Activated T-helper 1 cell treated with anti-CD3 and anti-CD28 coated beads, Interleukin-12 subunit alpha, Interleukin-12 subunit beta, Interleukin-2, Interleukin-4 antibody, amounts not matched to agents 30 ng/mL and 10 ng/mL and 1 ng/mL, durations not matched to agents 14 hours and 24 hours and 36 hours (primary cell): Measurements from ENCODE around the gene INSRR. TPM values are rescaled to one million over a fixed set of nuclear protein-coding genes. Genes with fewer than 3 reads are reported as not detected.

ENCODE experiments used
- DNase-seq: peaks from one replicate; pipeline ENCODE4 v3.0.0; 2021; ENCODE audit warnings: low spot score
- H3K27ac Mint-ChIP-seq: one replicate; pipeline ENCODE4 v1.8.0; 2021; ENCODE audit warnings: mild to moderate bottlenecking, mixed read lengths
- H3K27me3 Mint-ChIP-seq: one replicate; pipeline ENCODE4 v1.8.0; 2022; ENCODE audit warnings: mild to moderate bottlenecking, moderate library complexity, mixed read lengths; ENCODE audit not compliant: insufficient read depth
- H3K36me3 Mint-ChIP-seq: one replicate; pipeline ENCODE4 v1.8.0; 2021; ENCODE audit warnings: low read depth, mixed read lengths
- H3K4me1 Mint-ChIP-seq: one replicate; pipeline ENCODE4 v1.8.0; 2021; ENCODE audit warnings: low read depth, mixed read lengths
- H3K4me3 Mint-ChIP-seq: one replicate; pipeline ENCODE4 v1.8.0; 2021; ENCODE audit warnings: mild to moderate bottlenecking, moderate library complexity, mixed read lengths
- H3K9me3 Mint-ChIP-seq: one replicate; pipeline ENCODE4 v1.8.0; 2021; ENCODE audit warnings: mixed read lengths
- intact Hi-C: fragments of 100-400 bp; cut with micrococcal nuclease; formaldehyde crosslinking; loops from one replicate; pipeline ENCODE4 v1.15.1; 2024
- total RNA-seq: library from RNA; stranded (reverse); gene quantifications from 2 replicates; pipeline ENCODE4 v1.2.3, GENCODE V29; 2022

The INSRR gene
- total RNA-seq, 1 donor from 2014 or later, result 0.65 TPM

DNA sequence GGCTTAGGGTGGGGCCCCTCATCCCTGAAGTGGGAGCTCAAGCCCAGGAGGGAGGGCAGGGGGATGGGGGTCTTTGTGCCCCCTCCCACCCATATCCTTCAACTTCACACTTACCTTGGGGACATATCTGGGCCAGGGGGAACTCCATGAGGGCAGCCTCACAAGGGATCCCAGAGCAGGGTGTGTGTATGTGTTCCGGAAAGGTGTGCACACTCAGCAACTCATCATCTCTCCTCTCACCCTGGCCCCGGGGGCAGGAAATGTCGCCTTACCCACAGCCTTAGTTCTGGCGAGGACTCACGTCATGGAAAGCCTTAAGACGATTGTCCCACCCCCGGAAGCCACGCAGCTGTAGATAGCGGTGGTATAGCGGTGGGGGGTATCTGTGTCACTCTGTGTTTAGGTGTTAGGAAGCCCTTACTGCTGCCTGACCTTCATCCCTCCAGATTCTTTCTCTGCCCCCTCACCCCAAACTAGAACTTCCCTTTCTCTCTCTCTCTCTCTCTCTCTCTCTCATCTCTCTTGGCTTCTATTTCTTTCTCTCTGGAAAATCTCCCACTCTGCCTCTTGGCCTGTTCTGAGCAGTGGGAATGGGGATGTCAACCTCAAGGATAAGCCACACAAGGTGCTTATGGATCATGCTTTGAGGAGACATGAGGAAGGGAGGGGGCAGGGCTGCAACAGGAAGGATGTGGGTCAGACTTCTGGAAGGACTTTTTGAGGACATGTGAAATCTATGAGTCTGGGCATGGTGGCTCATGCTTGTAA is 42.2 kb downstream of the INSRR start, which contains the start of gene SH2D2A:
Gene SH2D2A, minus strand, starts transcription at position 288 of the 768 bp plus-strand sequence. Its CDS starts 140 bp downstream, at position 148.
- H3K27ac Mint-ChIP-seq, result peak within 1 kb of the TSS; percentile 100
- intact Hi-C loops, result loop anchor here (1.0 to 10.0 kb wide), 7 partner anchors 44 to 318 kb away; partner anchors contain the start of genes ETV3, ISG20L2, MEF2D and METTL25B
- peaks cover 5% of the 10 kb centered on the region for H3K9me3 Mint-ChIP-seq
- peaks cover 69% of the 10 kb centered on the region for H3K4me1 Mint-ChIP-seq
- DNase-seq, result peak; percentile 94
- H3K4me3 Mint-ChIP-seq, result peak within 1 kb of the TSS; percentile 85
- H3K27me3 Mint-ChIP-seq, result no peaks in the 10 kb centered on the region
- H3K36me3 Mint-ChIP-seq, result peaks cover 47% of the 10 kb centered on the region

DNA sequence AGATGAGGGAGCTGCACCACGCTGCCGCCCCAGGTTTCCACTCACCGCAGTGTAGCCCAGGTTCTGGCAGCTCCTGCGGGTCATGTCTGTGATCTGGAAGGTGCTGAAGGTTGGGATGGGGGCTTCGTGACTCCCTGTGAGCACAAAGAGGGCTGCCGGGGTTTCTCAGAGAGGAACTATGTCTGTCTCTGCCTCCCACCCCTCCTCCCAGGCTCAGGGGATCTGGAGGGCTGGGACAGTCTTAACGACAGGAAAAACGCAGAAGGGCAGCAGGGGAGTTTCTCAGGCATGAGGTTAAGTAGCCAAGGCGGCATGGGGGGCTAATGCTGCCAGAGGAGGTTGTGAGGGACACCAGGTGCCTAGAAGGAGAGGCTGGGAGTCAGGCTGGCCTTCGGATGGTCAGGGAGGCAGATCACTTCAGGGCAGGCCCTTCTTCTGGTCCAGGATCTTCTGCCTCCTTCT is 42.9 kb downstream of the INSRR start:
- Mint-ChIP-seq H3K27ac (peak overlapping the region; percentile 100), H3K36me3 (peaks cover 54% of the 10 kb centered on the region), H3K4me3 (peak overlapping the region; percentile 85), H3K9me3 (peaks cover 5% of the 10 kb centered on the region), H3K4me1 (peaks cover 69% of the 10 kb centered on the region), H3K27me3 (no peaks in the 10 kb centered on the region)
- intact Hi-C loops, result loop anchor here (1.0 to 10.0 kb wide), 8 partner anchors 19 to 319 kb away; partner anchors contain the start of genes ETV3, ISG20L2, MEF2D and METTL25B
- DNase-seq, result no peak

DNA sequence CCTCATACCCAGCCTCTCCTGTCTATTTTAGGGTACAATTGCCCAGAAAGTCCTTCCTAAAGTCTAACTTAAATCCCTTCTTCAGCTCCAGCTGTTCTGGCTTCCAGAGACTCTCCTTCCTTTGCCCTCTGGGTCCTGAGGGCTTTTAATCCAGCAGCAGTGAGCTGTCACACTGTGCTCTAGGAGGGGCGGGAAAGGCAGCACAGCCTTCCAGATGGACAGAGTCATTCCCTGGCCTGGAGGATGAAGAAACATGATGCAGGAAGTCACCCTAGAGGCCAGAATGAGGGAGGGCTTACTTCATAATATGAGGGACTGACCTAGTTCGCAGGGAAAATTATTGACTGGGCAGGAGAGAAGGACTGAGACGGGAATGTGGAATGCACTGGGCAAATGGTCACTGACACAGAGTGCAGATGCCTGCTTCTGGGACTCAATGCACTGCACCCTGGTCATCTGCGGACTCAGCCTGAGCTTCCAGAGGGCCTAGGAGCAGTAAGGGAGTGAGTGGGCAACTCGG is 43.5 kb downstream of the INSRR start:
- Mint-ChIP-seq H3K27me3 (no peaks in the 10 kb centered on the region), H3K4me3 (peak overlapping the region; percentile 85), H3K36me3 (peaks cover 54% of the 10 kb centered on the region), H3K4me1 (peaks cover 66% of the 10 kb centered on the region), H3K27ac (peak overlapping the region; percentile 100), H3K9me3 (no peaks in the 10 kb centered on the region)
- intact Hi-C loops, result loop anchor here (2.0 to 10.0 kb wide), 3 partner anchors 19 to 319 kb away; partner anchors contain the start of genes ETV3 and MEF2D
- DNase-seq, result no peak

DNA sequence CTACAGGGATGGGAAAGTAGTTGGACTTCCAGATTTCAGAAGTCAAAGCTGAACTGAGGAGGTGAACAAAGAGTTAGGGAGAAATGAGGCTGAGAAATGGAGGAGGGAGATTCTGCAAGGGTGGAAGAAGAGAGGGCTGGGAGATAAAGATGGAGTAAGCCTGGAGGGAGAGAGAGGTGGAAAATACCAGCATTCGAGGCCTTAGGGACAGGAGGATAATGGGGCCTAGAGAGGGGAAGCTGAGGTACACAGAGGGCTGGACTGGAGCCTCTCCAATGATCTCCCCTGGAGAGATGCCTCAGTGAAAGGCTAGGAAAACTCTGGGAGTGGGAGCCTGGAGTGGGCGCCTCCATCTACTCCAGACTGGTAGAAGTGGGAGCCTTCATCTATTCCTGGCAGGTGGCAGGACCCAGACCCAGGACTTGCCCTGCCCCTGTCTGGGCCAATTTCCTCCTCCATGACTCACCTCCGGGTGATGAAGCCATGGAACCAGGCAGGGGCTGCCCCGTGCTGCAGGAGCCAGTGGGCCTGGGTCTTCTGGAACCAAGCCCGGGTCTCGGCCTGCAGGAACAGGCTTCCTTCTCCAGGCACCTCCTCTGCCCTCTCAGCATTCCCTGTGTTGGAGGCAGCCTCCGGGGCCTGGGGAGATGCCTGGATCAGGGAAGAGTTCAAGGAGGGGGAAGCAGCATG is 44.2 kb downstream of the INSRR start:
- peaks cover 57% of the 10 kb centered on the region for H3K36me3 Mint-ChIP-seq
- no peaks in the 10 kb centered on the region for H3K27me3 Mint-ChIP-seq
- H3K4me1 Mint-ChIP-seq, result peaks cover 68% of the 10 kb centered on the region
- peak overlapping the region; percentile 85 for H3K4me3 Mint-ChIP-seq
- intact Hi-C loops, result loop anchor here (1.0 to 10.0 kb wide), 6 partner anchors 8 to 320 kb away; partner anchors contain the start of genes ETV3, LRRC71 and MEF2D
- DNase-seq, result no peak
- H3K9me3 Mint-ChIP-seq, result no peaks in the 10 kb centered on the region
- peak overlapping the region; percentile 100 for H3K27ac Mint-ChIP-seq

DNA sequence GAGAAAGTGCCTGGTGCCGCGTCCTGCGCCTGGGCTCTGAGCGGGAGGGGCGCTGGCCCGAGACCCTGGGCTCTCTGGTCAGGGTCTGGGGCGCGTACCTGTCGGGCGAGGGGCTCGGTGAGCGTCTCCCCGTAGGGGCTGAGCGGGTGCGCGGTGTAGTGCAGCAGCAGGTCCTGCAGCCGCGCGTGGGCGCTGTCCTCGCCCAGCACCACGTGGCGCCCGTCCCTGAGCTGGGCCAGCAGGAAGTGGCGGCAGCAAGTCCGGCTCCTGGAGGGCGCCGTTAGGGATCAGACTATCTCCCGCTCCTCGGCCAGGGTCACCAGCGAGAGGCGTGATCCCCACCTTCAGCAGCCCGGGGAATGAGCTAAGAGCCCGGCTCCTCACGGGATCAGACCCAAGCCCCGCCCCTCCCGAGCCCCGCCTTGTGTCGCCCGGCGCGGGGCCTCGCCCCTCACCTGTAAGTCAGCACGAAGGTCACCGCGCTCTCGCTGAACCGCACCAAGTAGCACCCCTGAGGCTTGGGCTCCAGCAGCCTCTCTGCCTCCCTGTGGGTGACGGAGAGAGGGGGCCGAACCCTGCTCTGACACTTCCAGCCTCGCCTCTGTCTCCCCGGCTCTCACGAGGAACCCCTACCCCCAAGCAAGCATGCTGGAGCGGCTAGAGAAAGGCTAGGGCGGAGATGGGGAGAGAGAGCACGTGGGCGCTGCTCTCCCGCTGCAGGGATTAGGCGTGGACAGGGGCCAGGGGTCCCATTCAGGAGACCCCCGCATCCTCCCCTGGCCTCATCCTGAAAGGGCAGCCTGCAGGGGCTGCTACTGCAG is 45.0 kb downstream of the INSRR start:
- Mint-ChIP-seq H3K27me3 (no peaks in the 10 kb centered on the region), H3K36me3 (peaks cover 64% of the 10 kb centered on the region), H3K27ac (peak overlapping the region; percentile 100), H3K4me3 (peak overlapping the region; percentile 85), H3K4me1 (peaks cover 75% of the 10 kb centered on the region), H3K9me3 (no peaks in the 10 kb centered on the region)
- peak; percentile 68 for DNase-seq
- intact Hi-C loops, result loop anchor here (1.0 to 10.0 kb wide), 5 partner anchors 8 to 321 kb away; partner anchors contain the start of genes ETV3 and LRRC71

DNA sequence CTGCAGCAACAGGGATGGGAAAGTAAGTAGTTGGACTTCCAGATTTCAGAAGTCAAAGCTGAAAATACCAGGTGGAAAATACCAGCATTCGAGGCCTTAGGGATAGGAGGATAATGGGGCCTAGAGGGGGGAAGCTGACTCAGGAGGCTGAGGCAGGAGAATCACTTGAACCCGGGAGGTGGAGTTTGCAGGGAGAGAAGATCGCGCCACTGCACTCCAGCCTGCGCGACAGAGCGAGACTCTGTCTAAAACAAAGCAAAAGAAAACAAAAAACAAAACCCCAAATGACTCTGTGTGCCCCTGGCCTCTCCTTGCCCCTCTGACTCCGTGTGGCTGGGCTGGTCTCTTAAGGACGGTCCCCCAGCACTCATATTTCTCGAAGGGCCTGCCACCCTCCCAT is 45.6 kb downstream of the INSRR start:
- no peak for DNase-seq
- H3K4me1 Mint-ChIP-seq, result peaks cover 76% of the 10 kb centered on the region
- peak overlapping the region; percentile 100 for H3K27ac Mint-ChIP-seq
- intact Hi-C loops, result loop anchor here (5.0 to 10.0 kb wide), 3 partner anchors 34 to 322 kb away; partner anchors contain the start of genes ETV3 and LRRC71
- H3K27me3 Mint-ChIP-seq, result no peaks in the 10 kb centered on the region
- peaks cover 69% of the 10 kb centered on the region for H3K36me3 Mint-ChIP-seq
- no peaks in the 10 kb centered on the region for H3K9me3 Mint-ChIP-seq
- H3K4me3 Mint-ChIP-seq, result peak overlapping the region; percentile 85

DNA sequence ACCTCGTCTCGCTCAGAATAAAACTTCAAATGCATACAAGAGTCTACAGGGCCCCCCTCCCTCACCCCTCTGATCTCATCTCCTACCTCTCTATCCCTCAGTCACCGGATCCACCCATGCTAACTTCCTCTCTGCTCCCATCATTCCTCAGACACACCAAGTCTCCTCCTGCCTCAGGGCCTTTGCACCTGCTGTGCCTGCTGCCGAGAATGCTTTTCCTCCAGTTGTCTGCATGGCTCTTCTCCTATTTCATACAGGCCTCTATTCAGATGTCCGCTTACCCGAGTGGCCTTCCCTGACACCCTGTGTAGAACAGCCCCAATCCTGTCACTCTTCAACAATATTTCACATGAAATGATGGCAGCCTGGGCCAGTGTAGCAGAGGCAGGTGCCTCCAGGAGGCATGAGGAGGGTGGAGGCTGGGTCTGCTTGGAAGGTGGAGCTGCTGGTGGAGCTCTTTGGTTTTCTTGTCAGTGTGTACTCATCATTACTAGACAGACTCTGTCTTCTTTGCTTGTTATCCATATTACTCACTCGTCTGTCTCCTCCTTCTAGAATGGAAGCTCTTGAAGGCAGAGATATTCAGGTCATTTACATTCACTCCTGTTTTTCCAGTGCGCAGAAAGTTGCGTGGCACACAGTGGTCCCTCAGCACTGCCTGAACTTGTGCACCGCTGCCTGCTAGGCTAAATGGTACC is 46.5 kb downstream of the INSRR start:
- peaks cover 79% of the 10 kb centered on the region for H3K4me1 Mint-ChIP-seq
- H3K9me3 Mint-ChIP-seq, result no peaks in the 10 kb centered on the region
- H3K36me3 Mint-ChIP-seq, result peaks cover 76% of the 10 kb centered on the region
- H3K27me3 Mint-ChIP-seq, result no peaks in the 10 kb centered on the region
- intact Hi-C loops, result loop anchor here (5.0 to 10.0 kb wide), 3 partner anchors 35 to 322 kb away; partner anchors contain the start of genes ETV3 and LRRC71
- no peak for DNase-seq
- H3K4me3 Mint-ChIP-seq, result peak overlapping the region; percentile 85
- peak overlapping the region; percentile 100 for H3K27ac Mint-ChIP-seq

DNA sequence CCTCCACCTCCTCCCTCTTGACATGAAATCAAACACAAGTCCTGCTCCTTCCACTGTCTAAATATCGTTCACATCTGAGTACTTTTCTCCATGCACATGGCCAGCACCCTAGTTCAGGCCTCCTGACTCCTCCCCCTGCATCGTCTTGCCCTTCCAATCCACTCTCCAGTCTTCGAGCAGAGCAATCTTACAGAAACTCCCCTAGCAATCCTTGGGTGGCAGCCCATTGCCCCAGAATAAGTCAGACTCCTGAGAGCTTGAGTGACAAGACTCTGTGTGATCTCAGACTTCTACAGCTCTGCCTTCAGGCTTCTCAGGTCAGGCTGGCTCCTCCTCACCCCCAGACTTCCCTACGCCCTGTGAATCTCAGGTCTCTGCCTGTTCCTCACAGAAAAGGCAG is 47.7 kb downstream of the INSRR start:
- DNase-seq, result no peak
- H3K4me3 Mint-ChIP-seq, result peak overlapping the region; percentile 85
- peak overlapping the region; percentile 100 for H3K27ac Mint-ChIP-seq

DNA sequence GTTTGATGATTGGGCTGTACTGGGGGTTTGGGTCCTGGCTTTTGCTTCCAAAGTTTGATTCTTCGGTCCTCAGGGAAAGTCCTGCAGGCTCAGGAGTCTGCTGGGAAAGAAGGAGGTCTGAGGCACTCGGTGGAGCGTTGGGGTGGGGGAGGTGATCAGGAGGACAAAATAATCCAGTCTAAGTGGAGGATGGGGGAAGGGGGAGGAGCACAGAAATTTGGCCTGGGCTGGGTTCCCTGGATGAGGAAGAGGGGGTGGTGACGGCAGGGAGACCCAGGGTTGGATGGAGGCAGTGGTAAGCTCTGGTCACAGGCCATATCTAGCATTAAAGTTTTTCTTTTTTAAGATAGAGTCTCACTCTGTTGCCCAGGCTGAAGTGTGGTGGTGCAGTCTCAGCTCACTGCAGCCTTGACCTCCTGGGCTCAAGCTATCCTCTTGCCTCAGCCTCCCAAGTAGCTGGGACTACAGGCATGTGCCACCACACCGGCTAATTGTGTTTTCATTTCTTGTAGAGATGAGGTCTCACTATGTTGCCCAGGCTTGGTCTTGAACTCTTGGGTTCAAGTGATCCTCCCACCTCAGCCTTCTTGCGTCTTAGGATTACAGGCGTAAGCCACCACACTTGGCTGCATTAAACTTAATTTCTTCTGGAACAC is 49.1 kb downstream of the INSRR start:
- no peak for DNase-seq
- intact Hi-C loops, result loop anchor here (5.0 to 10.0 kb wide), 3 partner anchors 37 to 325 kb away; partner anchors contain the start of genes ETV3 and LRRC71
- Mint-ChIP-seq H3K36me3 (peaks cover 79% of the 10 kb centered on the region), H3K4me3 (peak overlapping the region; percentile 35), H3K4me1 (peaks cover 83% of the 10 kb centered on the region), H3K27ac (peak overlapping the region; percentile 28), H3K9me3 (no peaks in the 10 kb centered on the region), H3K27me3 (no peaks in the 10 kb centered on the region)

More for the DNA sequence above, 47.7 kb downstream of the INSRR start:
- Mint-ChIP-seq H3K27me3 (no peaks in the 10 kb centered on the region), H3K9me3 (no peaks in the 10 kb centered on the region), H3K36me3 (peaks cover 83% of the 10 kb centered on the region), H3K4me1 (peaks cover 82% of the 10 kb centered on the region)
- intact Hi-C loops, result loop anchor here (5.0 to 10.0 kb wide), 3 partner anchors 36 to 324 kb away; partner anchors contain the start of genes ETV3 and LRRC71

DNA sequence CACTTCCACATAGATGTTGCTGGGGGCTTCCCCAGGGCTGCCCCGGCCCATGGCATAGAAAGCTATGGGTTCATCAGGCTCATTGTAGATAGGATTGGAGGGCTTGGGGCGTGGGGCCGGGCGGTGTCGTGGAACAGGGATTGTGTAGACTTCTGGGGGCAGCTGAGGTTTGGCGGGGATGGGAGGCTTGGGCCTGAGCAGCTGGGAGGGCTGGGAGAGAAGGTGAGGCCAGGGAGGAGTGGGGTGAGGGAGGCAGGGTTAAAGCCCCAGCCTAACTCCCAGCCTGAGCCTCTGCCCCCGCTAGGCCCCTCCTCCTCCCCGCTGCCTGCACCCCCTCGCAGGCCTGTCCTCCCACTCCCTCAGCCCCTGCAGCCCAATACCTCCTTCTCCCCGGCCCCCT is 49.6 kb downstream of the INSRR start:
- Mint-ChIP-seq H3K27ac (peak overlapping the region; percentile 80), H3K27me3 (no peaks in the 10 kb centered on the region), H3K4me3 (peak overlapping the region; percentile 79), H3K9me3 (no peaks in the 10 kb centered on the region), H3K36me3 (peaks cover 76% of the 10 kb centered on the region), H3K4me1 (peaks cover 81% of the 10 kb centered on the region)
- intact Hi-C loops, result no loop called here
- DNase-seq, result no peak
